Gastrocnemius medialis (tissue), 4 donors: ENCODE data around the gene GAL3ST1.

Source experiments
- POLR2A ChIP-seq, 2 donors: fragments of 450-650 bp; IDR thresholded peaks; one replicate each; pipeline ENCODE4 v1.6.1; 2017; ENCODE audit warnings: antibody characterized with exemption in 2 of 2, mild to moderate bottlenecking in 2 of 2, moderate library complexity in 2 of 2
- TF ChIP-seq, protein P1 (sequence below), 5 experiments: fragments of 450-650 bp in 3 of 5; fragments of 200-600 bp in 2 of 5; sonication (generic) in 2 of 5; IDR thresholded peaks in 4 of 5; conservative IDR thresholded peaks in 1 of 5; 1 replicate in 4 of 5; 2 replicates in 1 of 5; pipeline ENCODE4 v1.5.1; 2016 to 2019; ENCODE audit warnings: antibody characterized with exemption in 5 of 5, mild to moderate bottlenecking in 3 of 5, moderate library complexity in 3 of 5

DNA sequence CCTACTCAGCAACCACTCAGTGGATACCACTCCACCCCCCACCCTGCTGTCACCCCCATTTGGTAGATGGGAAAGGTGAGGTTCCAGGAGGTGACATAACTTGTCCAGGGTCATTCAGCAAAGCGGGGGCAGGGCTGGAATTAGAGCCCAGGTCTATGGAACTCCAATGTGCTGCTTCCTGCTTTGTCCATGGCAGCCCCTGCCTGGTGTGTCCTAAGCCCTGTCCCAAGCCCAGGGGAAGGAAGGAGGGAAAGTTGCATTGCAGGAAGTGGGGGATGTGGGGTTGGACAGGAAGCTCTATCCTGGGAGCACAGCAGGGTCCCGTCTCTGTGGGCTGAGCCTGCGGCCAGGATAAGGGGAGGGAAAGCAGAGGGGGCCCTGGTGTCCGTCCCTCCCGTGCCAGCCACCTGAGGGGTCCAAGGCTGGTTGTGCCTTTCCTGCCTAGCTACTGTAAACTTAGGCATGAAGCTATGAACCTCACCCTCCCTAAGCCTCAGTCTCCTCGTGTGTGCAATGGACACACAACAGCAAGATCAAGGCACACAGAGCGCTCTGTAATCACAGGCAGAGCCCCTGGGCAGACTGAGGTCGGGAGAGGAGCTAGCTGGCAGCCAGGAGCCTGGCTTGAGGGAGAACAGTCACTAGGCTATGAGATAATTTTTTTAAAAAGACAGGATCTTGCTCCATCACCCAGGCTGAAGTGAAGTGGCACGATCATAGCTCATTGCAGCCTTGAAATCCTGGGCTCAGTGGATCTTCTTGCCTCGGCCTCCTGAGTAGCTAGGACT lies 12.9 kb downstream of the GAL3ST1 start:
- TF ChIP-seq POLR2A (IDR thresholded peaks at IDR 0.05): no peak
- TF ChIP-seq, protein P1, sequence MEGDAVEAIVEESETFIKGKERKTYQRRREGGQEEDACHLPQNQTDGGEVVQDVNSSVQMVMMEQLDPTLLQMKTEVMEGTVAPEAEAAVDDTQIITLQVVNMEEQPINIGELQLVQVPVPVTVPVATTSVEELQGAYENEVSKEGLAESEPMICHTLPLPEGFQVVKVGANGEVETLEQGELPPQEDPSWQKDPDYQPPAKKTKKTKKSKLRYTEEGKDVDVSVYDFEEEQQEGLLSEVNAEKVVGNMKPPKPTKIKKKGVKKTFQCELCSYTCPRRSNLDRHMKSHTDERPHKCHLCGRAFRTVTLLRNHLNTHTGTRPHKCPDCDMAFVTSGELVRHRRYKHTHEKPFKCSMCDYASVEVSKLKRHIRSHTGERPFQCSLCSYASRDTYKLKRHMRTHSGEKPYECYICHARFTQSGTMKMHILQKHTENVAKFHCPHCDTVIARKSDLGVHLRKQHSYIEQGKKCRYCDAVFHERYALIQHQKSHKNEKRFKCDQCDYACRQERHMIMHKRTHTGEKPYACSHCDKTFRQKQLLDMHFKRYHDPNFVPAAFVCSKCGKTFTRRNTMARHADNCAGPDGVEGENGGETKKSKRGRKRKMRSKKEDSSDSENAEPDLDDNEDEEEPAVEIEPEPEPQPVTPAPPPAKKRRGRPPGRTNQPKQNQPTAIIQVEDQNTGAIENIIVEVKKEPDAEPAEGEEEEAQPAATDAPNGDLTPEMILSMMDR (IDR thresholded peaks at IDR 0.05 in 4 of 5, conservative IDR thresholded peaks at IDR 0.05 in 1 of 5): no peak
